Superior temporal gyrus (tissue), 1 donor: ENCODE measurements around the gene ANKRD27.
"Not testable (repeated sequence)": the region's sequence is repeated elsewhere in the genome, so short reads cannot be mapped to it uniquely, and the experiment has no call there.

ENCODE experiments used
- DNase-seq: peaks from one replicate; pipeline ENCODE4 v3.0.0-alpha.2; 2016; ENCODE audit errors: extremely low spot score

Gene ANKRD27

GRCh38 chr19:32603961-32604360 is 71.0 kb downstream of the ANKRD27 start:
- DNase-seq = no peak

- DNase-seq = peak; percentile 78
These were observed 75.2 kb downstream of the ANKRD27 start for GRCh38 chr19:32599736-32600157.

GRCh38 chr19:32599258-32599657 is 75.7 kb downstream of the ANKRD27 start:
- no peak for DNase-seq

- no peak for DNase-seq
These were observed 77.0 kb downstream of the ANKRD27 start for GRCh38 chr19:32598022-32598421.

GRCh38 chr19:32595491-32595890 is 79.5 kb downstream of the ANKRD27 start:
- no peak for DNase-seq

GRCh38 chr19:32594021-32594420 is 81.0 kb downstream of the ANKRD27 start:
- DNase-seq = no peak

GRCh38 chr19:32587747-32588504 is 87.1 kb downstream of the ANKRD27 start:
- DNase-seq = not testable (repeated sequence)

GRCh38 chr19:32581705-32582179 is 93.2 kb downstream of the ANKRD27 start:
- no peak for DNase-seq

GRCh38 chr19:32580901-32581704 is 93.9 kb downstream of the ANKRD27 start, which contains the start of gene PDCD5:
Gene PDCD5, plus strand, starts transcription at chr19:32581190. Its CDS starts 72 bp downstream, at chr19:32581262.
- peak; percentile 90 for DNase-seq

- no peak for DNase-seq
These were observed 94.6 kb downstream of the ANKRD27 start for GRCh38 chr19:32580353-32580900.

- DNase-seq = no peak
These were observed 98.2 kb downstream of the ANKRD27 start for GRCh38 chr19:32576790-32577189.

GRCh38 chr19:32573492-32573794 is 101.5 kb downstream of the ANKRD27 start:
- no peak for DNase-seq

GRCh38 chr19:32572700-32573491 is 102.1 kb downstream of the ANKRD27 start:
- DNase-seq = not testable (repeated sequence)

- DNase-seq = not testable (repeated sequence)
These were observed 103.4 kb downstream of the ANKRD27 start for GRCh38 chr19:32571471-32572075.

- DNase-seq = peak; percentile 80
These were observed 104.7 kb downstream of the ANKRD27 start for GRCh38 chr19:32570081-32570785.

- no peak for DNase-seq
These were observed 107.5 kb downstream of the ANKRD27 start for GRCh38 chr19:32567486-32567885.

- DNase-seq = no peak
These were observed 108.6 kb downstream of the ANKRD27 start for GRCh38 chr19:32566246-32566830.

GRCh38 chr19:32563761-32564160 is 111.2 kb downstream of the ANKRD27 start:
- no peak for DNase-seq

GRCh38 chr19:32558607-32559228 is 116.3 kb downstream of the ANKRD27 start:
- DNase-seq = no peak

- no peak for DNase-seq
These were observed 119.2 kb downstream of the ANKRD27 start for GRCh38 chr19:32555786-32556185.
